COLO829 (cell line): ENCODE measurements around the gene PAX7.
"Not testable (repeated sequence)": the region's sequence is repeated elsewhere in the genome, so short reads cannot be mapped to it uniquely, and the experiment has no call there.

ENCODE experiments used
- DNase-seq: peaks from one replicate; pipeline ENCODE4 v3.0.0; 2012; ENCODE audit warnings: low spot score

The PAX7 gene

GRCh38 chr1:18761948-18762840 is 131.5 kb downstream of the PAX7 start:
- no peak for DNase-seq

GRCh38 chr1:18764362-18764761 is 133.7 kb downstream of the PAX7 start:
- no peak for DNase-seq

GRCh38 chr1:18765725-18766124 is 135.1 kb downstream of the PAX7 start:
- no peak for DNase-seq

- DNase-seq, result no peak
These were observed 135.7 kb downstream of the PAX7 start for GRCh38 chr1:18766328-18766727.

- not testable (repeated sequence) for DNase-seq
These were observed 136.9 kb downstream of the PAX7 start for GRCh38 chr1:18767576-18767975.

GRCh38 chr1:18768086-18768485 is 137.4 kb downstream of the PAX7 start:
- no peak for DNase-seq

- DNase-seq, result no peak
These were observed 138.5 kb downstream of the PAX7 start for GRCh38 chr1:18769140-18769539.

- DNase-seq, result no peak
These were observed 140.2 kb downstream of the PAX7 start for GRCh38 chr1:18770799-18771198.

GRCh38 chr1:18773753-18774152 is 143.1 kb downstream of the PAX7 start:
- no peak for DNase-seq

GRCh38 chr1:18775341-18775740 is 144.7 kb downstream of the PAX7 start:
- DNase-seq, result no peak

GRCh38 chr1:18776777-18777176 is 146.1 kb downstream of the PAX7 start:
- DNase-seq, result no peak

GRCh38 chr1:18778437-18778836 is 147.8 kb downstream of the PAX7 start:
- no peak for DNase-seq

GRCh38 chr1:18781031-18781430 is 150.4 kb downstream of the PAX7 start:
- no peak for DNase-seq

GRCh38 chr1:18783705-18784481 is 153.2 kb downstream of the PAX7 start:
- no peak for DNase-seq

GRCh38 chr1:18784482-18784831 is 153.8 kb downstream of the PAX7 start:
- no peak for DNase-seq

- no peak for DNase-seq
These were observed 155.5 kb downstream of the PAX7 start for GRCh38 chr1:18786149-18786548.

GRCh38 chr1:18787825-18788385 is 157.3 kb downstream of the PAX7 start:
- DNase-seq, result no peak

GRCh38 chr1:18789246-18789645 is 158.6 kb downstream of the PAX7 start:
- no peak for DNase-seq

- no peak for DNase-seq
These were observed 162.1 kb downstream of the PAX7 start for GRCh38 chr1:18792747-18793146.

GRCh38 chr1:18793164-18793563 is 162.5 kb downstream of the PAX7 start:
- no peak for DNase-seq

GRCh38 chr1:18794051-18794450 is 163.4 kb downstream of the PAX7 start:
- no peak for DNase-seq

- DNase-seq, result no peak
These were observed 163.9 kb downstream of the PAX7 start for GRCh38 chr1:18794561-18794960.
